Hepatocyte (in vitro differentiated cells): ENCODE results near the gene TENM4. TPM values are rescaled to one million over a fixed set of nuclear protein-coding genes. Genes with fewer than 3 reads are reported as not detected.

Experiments used
- DNase-seq: peaks from one replicate; pipeline ENCODE4 v3.0.0-alpha.2; 2016; ENCODE audit warnings: low spot score
- H2AFZ ChIP-seq: fragments of 200-600 bp; sonication (generic); 2 replicates; pipeline ENCODE4 v1.6.0; 2016; ENCODE audit warnings: antibody characterized with exemption, mild to moderate bottlenecking
- H3K27ac ChIP-seq: fragments of 200-600 bp; sonication (generic); 2 replicates; pipeline ENCODE4 v1.5.1; 2016; ENCODE audit warnings: mild to moderate bottlenecking
- H3K27me3 ChIP-seq: fragments of 200-600 bp; sonication (generic); 2 replicates; pipeline ENCODE4 v1.6.1; 2016
- H3K36me3 ChIP-seq: fragments of 200-600 bp; sonication (generic); replicated peaks from 2 replicates; pipeline ENCODE4 v1.5.1; 2016; ENCODE audit warnings: low read depth; ENCODE audit not compliant: insufficient read depth
- H3K4me1 ChIP-seq: fragments of 200-600 bp; sonication (generic); 2 replicates; pipeline ENCODE4 v1.5.1; 2016; ENCODE audit warnings: mild to moderate bottlenecking, moderate library complexity; ENCODE audit not compliant: insufficient read depth
- H3K4me2 ChIP-seq: fragments of 200-600 bp; sonication (generic); 2 replicates; pipeline ENCODE4 v1.6.0; 2016
- H3K4me3 ChIP-seq: fragments of 200-600 bp; sonication (generic); 2 replicates; pipeline ENCODE4 v1.5.1; 2016; ENCODE audit warnings: mild to moderate bottlenecking
- H3K79me2 ChIP-seq: fragments of 200-600 bp; sonication (generic); 2 replicates; pipeline ENCODE4 v1.6.0; 2017; ENCODE audit warnings: mild to moderate bottlenecking
- H3K9me2 ChIP-seq: fragments of 200-600 bp; sonication (generic); replicated peaks from 2 replicates; pipeline ENCODE4 v1.6.0; 2017; ENCODE audit warnings: mild to moderate bottlenecking; ENCODE audit not compliant: insufficient read depth
- H3K9me3 ChIP-seq: fragments of 200-600 bp; sonication (generic); 2 replicates; pipeline ENCODE4 v1.5.1; 2016; ENCODE audit warnings: low read depth, mild to moderate bottlenecking
- H4K20me1 ChIP-seq: fragments of 200-600 bp; sonication (generic); 2 replicates; pipeline ENCODE4 v1.6.0; 2016; ENCODE audit warnings: mild to moderate bottlenecking; ENCODE audit not compliant: insufficient read depth, poor library complexity, severe bottlenecking
- CTCF ChIP-seq: fragments of 200-600 bp; sonication (generic); IDR thresholded peaks from 2 replicates; pipeline ENCODE4 v1.5.1; 2016; ENCODE audit warnings: antibody characterized with exemption, mild to moderate bottlenecking; ENCODE audit not compliant: poor library complexity
- EZH2 ChIP-seq: fragments of 200-600 bp; sonication (generic); IDR thresholded peaks from 2 replicates; pipeline ENCODE4 v1.6.1; 2016; ENCODE audit warnings: antibody characterized with exemption, mild to moderate bottlenecking, borderline replicate concordance
- EZH2phosphoT487 ChIP-seq: fragments of 200-600 bp; sonication (generic); IDR thresholded peaks from one replicate; pipeline ENCODE4 v1.6.1; 2018; ENCODE audit warnings: antibody characterized with exemption, mild to moderate bottlenecking, low read depth, moderate library complexity; ENCODE audit not compliant: unreplicated experiment, severe bottlenecking
- WGBS: methylation state at CpG from one replicate; pipeline ENCODE4 v1.1.6; 2016; ENCODE audit warnings: low lambda C conversion rate; ENCODE audit errors: missing lambda C conversion rate; 5-methylcytosine and 5-hydroxymethylcytosine counted together
- polyA plus RNA-seq: library from polyadenylated mRNA; unstranded; fragments of >200 nt; fragmentation: Nextera tagmentation; extraction: Ambion mirVana; gene quantifications from 2 replicates; pipeline ENCODE4 v1.2.1, GENCODE V29; 2016
- total RNA-seq: library from RNA; depleted of rRNA; stranded (reverse); fragments of >200 nt; gene quantifications from 2 replicates; pipeline ENCODE4 v1.2.3, GENCODE V29; 2014

Gene TENM4
- total and polyA plus RNA-seq, 2 experiments from 2014 or later: 18.4 to 18.7 TPM

DNA sequence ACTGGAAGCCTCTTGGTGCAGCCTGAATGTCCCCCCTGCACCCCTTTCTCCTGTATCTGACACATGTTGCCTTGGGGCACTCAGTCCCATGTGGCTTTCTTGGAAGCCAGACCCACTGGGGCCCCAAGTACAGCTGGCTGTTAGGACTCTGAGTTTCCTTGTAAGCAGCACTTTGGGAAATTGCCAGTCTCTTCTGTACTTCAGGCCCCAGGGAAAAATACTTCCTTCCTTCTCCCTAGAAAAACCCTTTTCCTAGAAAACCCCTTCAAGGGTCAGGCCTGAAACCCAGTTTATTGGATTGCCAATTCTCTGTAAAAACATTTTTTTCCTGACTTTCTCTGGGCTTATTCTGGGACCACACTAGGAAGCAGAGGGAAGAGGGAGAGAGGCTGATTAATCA is 360.3 kb downstream of the TENM4 start:
- Histone ChIP-seq H3K9me3 (no peaks in the 10 kb centered on the region), H3K27ac (no peak overlapping the region)
- no peak for TF ChIP-seq EZH2
- no peak for TF ChIP-seq CTCF
- TF ChIP-seq EZH2phosphoT487: no peak

DNA sequence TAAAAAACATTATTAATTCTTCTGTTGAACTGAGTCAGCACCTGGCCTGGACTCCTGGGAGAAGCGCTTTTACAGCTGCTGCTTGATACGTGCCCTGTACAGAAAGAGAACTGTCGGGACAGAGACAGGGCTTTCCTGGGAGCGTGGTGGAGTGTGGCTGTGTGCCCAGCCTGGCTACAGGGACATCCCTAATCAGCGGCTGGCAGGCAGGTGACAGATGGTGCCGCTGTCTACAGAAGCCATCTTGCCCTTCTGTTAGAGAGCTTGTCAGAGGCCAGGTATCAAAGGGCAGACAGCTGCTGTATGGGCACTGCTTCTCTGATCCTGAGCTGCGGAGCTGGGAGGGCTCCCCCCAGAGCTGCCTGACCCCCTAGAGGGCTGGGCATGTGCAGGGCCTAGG is 361.8 kb downstream of the TENM4 start:
- no peaks in the 10 kb centered on the region for H4K20me1 ChIP-seq
- H3K27ac ChIP-seq: no peak overlapping the region
- H3K79me2 ChIP-seq: no peaks in the 10 kb centered on the region
- no peaks in the 10 kb centered on the region for H3K36me3 ChIP-seq
- no peak overlapping the region for H3K4me3 ChIP-seq
- H3K27me3 ChIP-seq: no peaks in the 10 kb centered on the region
- DNase-seq: no peak
- TF ChIP-seq EZH2: no peak
- H2AFZ ChIP-seq: no peak overlapping the region
- 87% methylated on average over 7 of the region's 7 CpGs for WGBS
- H3K9me3 ChIP-seq: no peaks in the 10 kb centered on the region
- H3K4me1 ChIP-seq: peaks cover 11% of the 10 kb centered on the region
- no peaks in the 10 kb centered on the region for H3K9me2 ChIP-seq
- H3K4me2 ChIP-seq: no peak overlapping the region

More for the DNA sequence above, 360.3 kb downstream of the TENM4 start:
- H3K27me3 ChIP-seq: no peaks in the 10 kb centered on the region
- DNase-seq: peak; percentile 39
- H3K4me1 ChIP-seq: peaks cover 11% of the 10 kb centered on the region
- no peaks in the 10 kb centered on the region for H3K79me2 ChIP-seq
- H3K4me2 ChIP-seq: no peak overlapping the region
- H4K20me1 ChIP-seq: no peaks in the 10 kb centered on the region
- no peak overlapping the region for H2AFZ ChIP-seq
- no peaks in the 10 kb centered on the region for H3K9me2 ChIP-seq
- H3K4me3 ChIP-seq: no peak overlapping the region
- no peaks in the 10 kb centered on the region for H3K36me3 ChIP-seq

DNA sequence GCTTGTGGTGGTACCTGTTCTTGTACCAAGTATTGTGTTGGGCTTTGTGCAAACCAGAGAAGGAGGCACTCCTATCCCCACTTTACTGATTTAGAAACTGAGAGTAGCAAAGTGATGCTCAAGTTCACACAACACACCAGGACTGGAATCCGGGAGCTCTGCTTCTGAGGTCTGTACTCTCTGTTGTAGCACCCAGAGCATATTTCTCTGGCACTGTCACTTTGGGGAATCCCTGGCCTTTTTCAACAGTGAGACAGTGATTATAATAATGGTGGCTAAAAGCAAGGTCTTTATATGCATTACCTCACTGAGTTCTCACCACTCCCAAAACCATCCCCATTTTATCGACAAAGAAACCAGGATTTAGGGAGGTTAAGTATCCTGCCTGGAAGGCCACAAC is 362.4 kb downstream of the TENM4 start:
- Histone ChIP-seq H3K4me2 (no peak overlapping the region), H3K9me2 (no peaks in the 10 kb centered on the region), H3K9me3 (no peaks in the 10 kb centered on the region), H3K36me3 (no peaks in the 10 kb centered on the region), H2AFZ (no peak overlapping the region), H3K4me1 (peaks cover 11% of the 10 kb centered on the region), H3K27me3 (no peaks in the 10 kb centered on the region), H3K4me3 (no peak overlapping the region), H3K27ac (no peak overlapping the region), H4K20me1 (no peaks in the 10 kb centered on the region), H3K79me2 (no peaks in the 10 kb centered on the region)
- WGBS: 59% methylated on average over 2 of the region's 2 CpGs
- DNase-seq: no peak
- no peak for TF ChIP-seq CTCF
- TF ChIP-seq EZH2phosphoT487: no peak
- TF ChIP-seq EZH2: no peak

DNA sequence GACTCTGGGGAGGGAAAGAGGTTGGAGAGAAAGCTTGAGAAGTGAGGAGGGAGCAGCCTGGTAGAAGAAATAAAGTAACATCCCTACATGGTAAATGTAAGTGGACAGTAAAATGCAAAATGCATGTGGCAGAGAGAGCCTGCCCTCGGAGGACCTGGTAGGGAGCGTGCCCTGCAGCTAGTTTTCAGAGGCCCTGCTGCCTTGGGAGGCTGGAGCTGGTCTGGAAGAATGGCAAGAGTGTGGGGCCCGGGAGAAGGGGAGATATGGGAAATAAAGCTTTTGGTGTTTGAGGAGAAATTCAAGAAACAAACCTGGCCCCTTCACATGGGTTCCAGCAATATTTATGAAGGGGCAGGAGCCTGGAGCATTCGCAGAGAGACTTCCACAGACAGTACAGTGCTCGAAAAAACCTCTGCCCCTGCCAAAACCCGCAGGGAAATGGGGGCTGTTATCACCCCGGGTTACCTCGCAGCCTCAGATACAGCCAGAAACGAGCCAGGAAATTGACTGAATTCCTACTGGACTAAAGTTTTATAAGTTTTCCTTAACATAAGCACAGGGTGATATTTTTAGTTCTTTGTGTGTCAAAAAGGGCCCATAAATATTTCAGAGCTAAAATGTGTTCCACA is 363.0 kb downstream of the TENM4 start:
- no peak overlapping the region for H2AFZ ChIP-seq
- no peak overlapping the region for H3K4me3 ChIP-seq
- H3K4me2 ChIP-seq: peak overlapping the region; percentile 35
- no peaks in the 10 kb centered on the region for H3K36me3 ChIP-seq
- H3K27ac ChIP-seq: peak overlapping the region; percentile 20
- H3K4me1 ChIP-seq: peaks cover 11% of the 10 kb centered on the region
- no peak for TF ChIP-seq EZH2
- no peak for TF ChIP-seq EZH2phosphoT487
- no peak for TF ChIP-seq CTCF
- no peaks in the 10 kb centered on the region for H3K9me3 ChIP-seq
- no peaks in the 10 kb centered on the region for H4K20me1 ChIP-seq
- DNase-seq: no peak
- no peaks in the 10 kb centered on the region for H3K9me2 ChIP-seq
- 47% methylated on average over 9 of the region's 9 CpGs for WGBS
- H3K27me3 ChIP-seq: no peaks in the 10 kb centered on the region
- H3K79me2 ChIP-seq: no peaks in the 10 kb centered on the region
